ENCODE results near the gene ATP11C. TPM values are rescaled to one million over a fixed set of nuclear protein-coding genes. Genes with fewer than 3 reads are reported as not detected.

The ATP11C gene
- total and polyA plus RNA-seq, 2 experiments from 2014 or later: 44.0 to 90.7 TPM

DNA sequence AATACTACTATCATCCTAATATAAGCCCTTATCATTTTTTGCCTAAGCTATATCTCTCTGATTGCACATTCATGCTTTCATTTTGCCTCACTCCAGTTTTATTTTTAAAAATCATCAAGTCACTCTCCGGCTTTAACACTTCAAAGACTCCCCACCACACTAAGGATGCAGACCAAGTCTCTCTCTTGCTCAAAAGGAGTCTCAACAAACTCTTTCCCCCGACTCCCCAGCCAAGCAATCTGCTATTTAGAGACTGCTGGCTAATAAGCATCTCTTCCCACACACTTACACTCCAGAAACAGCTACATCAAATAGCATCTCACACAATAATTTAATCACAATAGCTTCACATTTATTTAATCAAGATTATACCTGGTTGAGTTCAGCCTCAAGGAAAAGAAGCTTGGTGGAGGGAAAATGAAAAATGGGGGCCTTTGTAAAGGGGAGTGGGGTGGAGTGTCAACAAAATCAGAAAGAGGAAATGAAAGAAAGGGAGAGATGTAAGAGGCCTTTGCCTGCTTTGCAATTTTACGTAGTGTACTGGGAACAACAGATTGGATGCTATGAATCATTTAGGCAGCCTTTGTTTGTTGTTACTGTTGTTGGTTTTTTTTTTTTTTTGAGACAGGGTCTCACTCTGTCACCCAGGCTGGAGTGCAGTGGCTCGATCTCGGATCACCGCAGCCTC, 120.8 kb downstream of the ATP11C start:
- no peak overlapping the region for H3K4me2 ChIP-seq
- H2AFZ ChIP-seq: no peak overlapping the region
- H3K9me2 ChIP-seq (ENCODE audit: insufficient read depth): no peaks in the 10 kb centered on the region
- ATAC-seq (no peak), DNase-seq (ENCODE audit: low spot score) (no peak)
- Mint-ChIP-seq H3K4me3 (no peak overlapping the region), H3K27me3 (ENCODE audit: insufficient read depth, low read depth, poor library complexity) (no peaks in the 10 kb centered on the region), H3K9me3 (no peaks in the 10 kb centered on the region), H3K36me3 (ENCODE audit: low read depth) (peaks cover 17% of the 10 kb centered on the region; the same call in 2 of the 3 replicates), H3K27ac (no peak overlapping the region), H3K4me1 (peaks cover 4% of the 10 kb centered on the region; the same call in 1 of the 3 replicates)
- H3F3A ChIP-seq (replicated peaks; ENCODE audit: low read depth): no peaks in the 10 kb centered on the region
- H3K4me1 ChIP-seq (ENCODE audit: insufficient read depth): no peaks in the 10 kb centered on the region
- H3K27ac ChIP-seq (ENCODE audit: low read depth): no peak overlapping the region
- no peaks in the 10 kb centered on the region for H3K36me3 ChIP-seq (ENCODE audit: insufficient read depth)
- TF ChIP-seq NANOG (IDR thresholded peaks at IDR 0.05; ENCODE audit: borderline replicate concordance): no peak
- no peak for TF ChIP-seq STAT1 (IDR thresholded peaks at IDR 0.05; ENCODE audit: unreplicated experiment)
- TF ChIP-seq, protein P1, sequence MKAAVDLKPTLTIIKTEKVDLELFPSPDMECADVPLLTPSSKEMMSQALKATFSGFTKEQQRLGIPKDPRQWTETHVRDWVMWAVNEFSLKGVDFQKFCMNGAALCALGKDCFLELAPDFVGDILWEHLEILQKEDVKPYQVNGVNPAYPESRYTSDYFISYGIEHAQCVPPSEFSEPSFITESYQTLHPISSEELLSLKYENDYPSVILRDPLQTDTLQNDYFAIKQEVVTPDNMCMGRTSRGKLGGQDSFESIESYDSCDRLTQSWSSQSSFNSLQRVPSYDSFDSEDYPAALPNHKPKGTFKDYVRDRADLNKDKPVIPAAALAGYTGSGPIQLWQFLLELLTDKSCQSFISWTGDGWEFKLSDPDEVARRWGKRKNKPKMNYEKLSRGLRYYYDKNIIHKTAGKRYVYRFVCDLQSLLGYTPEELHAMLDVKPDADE (IDR thresholded peaks at IDR 0.05): no peak
- no peak for TF ChIP-seq ZNF114 (CRISPR knock-in tag; IDR thresholded peaks at IDR 0.05)
- no peak for TF ChIP-seq ZNF331 (CRISPR knock-in tag; IDR thresholded peaks at IDR 0.05; ENCODE audit: low read depth)
- TF ChIP-seq POLR2AphosphoS5 (IDR thresholded peaks at IDR 0.05; ENCODE audit: low read depth): no peak
- TF ChIP-seq ZNF462 (CRISPR knock-in tag; IDR thresholded peaks at IDR 0.05): no peak
- TF ChIP-seq EZH2phosphoT487 (IDR thresholded peaks at IDR 0.05; ENCODE audit: unreplicated experiment): no peak
- no peak for TF ChIP-seq CREB1 (CRISPR knock-in tag; IDR thresholded peaks at IDR 0.05; ENCODE audit: low read depth)
- no peak for TF ChIP-seq EZH2 (IDR thresholded peaks at IDR 0.05; ENCODE audit: low read depth, unreplicated experiment)
- TF ChIP-seq, protein P2, sequence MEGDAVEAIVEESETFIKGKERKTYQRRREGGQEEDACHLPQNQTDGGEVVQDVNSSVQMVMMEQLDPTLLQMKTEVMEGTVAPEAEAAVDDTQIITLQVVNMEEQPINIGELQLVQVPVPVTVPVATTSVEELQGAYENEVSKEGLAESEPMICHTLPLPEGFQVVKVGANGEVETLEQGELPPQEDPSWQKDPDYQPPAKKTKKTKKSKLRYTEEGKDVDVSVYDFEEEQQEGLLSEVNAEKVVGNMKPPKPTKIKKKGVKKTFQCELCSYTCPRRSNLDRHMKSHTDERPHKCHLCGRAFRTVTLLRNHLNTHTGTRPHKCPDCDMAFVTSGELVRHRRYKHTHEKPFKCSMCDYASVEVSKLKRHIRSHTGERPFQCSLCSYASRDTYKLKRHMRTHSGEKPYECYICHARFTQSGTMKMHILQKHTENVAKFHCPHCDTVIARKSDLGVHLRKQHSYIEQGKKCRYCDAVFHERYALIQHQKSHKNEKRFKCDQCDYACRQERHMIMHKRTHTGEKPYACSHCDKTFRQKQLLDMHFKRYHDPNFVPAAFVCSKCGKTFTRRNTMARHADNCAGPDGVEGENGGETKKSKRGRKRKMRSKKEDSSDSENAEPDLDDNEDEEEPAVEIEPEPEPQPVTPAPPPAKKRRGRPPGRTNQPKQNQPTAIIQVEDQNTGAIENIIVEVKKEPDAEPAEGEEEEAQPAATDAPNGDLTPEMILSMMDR (conservative IDR thresholded peaks at IDR 0.05; ENCODE audit: low read depth in 2 of 2): no peak
- TF ChIP-seq JUNB (IDR thresholded peaks at IDR 0.05; ENCODE audit: unreplicated experiment): no peak
- no peaks in the 10 kb centered on the region for H3K79me2 ChIP-seq (replicated peaks; ENCODE audit: insufficient read depth)
- H3K27me3 ChIP-seq (ENCODE audit: insufficient read depth): no peaks in the 10 kb centered on the region
- H4K20me1 ChIP-seq (replicated peaks; ENCODE audit: insufficient read depth): no peaks in the 10 kb centered on the region
- no peak overlapping the region for H3K4me3 ChIP-seq

Measured in GM23338 (cell line).